K562 treated with DMSO at 1 percent for 48 hours (cell line): ENCODE data around the gene DMKN. TPM values are rescaled to one million over a fixed set of nuclear protein-coding genes. Genes with fewer than 3 reads are reported as not detected.

Experiments
- total RNA-seq: library from RNA; unstranded; fragments of 300-600 nt; gene quantifications from 2 replicates; pipeline ENCODE4 v1.2.3, GENCODE V29; 2022; ENCODE audit warnings: low replicate concordance; ENCODE audit errors: extremely low read depth

The DMKN gene, protein sequence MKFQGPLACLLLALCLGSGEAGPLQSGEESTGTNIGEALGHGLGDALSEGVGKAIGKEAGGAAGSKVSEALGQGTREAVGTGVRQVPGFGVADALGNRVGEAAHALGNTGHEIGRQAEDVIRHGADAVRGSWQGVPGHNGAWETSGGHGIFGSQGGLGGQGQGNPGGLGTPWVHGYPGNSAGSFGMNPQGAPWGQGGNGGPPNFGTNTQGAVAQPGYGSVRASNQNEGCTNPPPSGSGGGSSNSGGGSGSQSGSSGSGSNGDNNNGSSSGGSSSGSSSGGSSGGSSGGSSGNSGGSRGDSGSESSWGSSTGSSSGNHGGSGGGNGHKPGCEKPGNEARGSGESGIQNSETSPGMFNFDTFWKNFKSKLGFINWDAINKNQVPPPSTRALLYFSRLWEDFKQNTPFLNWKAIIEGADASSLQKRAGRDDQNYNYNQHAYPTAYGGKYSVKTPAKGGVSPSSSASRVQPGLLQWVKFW
- not detected in 2 replicates for total RNA-seq

DNA sequence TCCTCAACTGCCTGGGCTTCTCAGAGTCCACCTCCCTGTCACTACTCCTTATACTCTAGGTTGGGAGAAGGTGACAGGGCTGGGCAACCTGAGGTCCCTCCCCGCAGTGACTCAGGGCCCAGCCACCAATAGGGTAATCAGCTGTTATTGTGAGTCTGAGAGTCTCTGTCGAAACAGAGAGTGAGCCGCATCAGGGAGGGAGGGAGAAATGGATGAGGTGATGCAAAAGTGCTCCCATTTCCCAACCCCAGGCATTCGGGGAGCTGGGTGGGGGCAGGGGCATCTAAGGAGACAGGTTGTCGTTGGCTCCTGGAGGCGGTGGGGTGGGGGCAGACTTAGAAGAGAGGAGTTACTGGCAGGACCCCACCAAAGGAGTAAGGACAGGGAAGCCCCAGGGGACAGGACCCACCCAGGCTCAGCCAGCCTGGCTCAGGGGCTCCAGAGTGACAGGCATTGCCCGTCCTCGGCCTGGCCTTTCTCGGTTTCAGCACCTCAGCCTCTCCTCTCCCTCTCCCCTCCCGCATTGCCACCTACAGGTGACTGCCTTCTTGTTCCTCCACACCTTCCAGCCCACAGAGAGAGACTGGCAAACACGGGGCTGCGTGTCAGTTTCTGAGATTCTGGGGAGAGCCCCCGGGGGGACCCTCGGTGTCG lies at the start of gene DMKN:
DMKN (minus strand) TSS at position 22 of the 654 bp plus-strand sequence. CDS start 174 bp downstream, outside the sequence.

DNA sequence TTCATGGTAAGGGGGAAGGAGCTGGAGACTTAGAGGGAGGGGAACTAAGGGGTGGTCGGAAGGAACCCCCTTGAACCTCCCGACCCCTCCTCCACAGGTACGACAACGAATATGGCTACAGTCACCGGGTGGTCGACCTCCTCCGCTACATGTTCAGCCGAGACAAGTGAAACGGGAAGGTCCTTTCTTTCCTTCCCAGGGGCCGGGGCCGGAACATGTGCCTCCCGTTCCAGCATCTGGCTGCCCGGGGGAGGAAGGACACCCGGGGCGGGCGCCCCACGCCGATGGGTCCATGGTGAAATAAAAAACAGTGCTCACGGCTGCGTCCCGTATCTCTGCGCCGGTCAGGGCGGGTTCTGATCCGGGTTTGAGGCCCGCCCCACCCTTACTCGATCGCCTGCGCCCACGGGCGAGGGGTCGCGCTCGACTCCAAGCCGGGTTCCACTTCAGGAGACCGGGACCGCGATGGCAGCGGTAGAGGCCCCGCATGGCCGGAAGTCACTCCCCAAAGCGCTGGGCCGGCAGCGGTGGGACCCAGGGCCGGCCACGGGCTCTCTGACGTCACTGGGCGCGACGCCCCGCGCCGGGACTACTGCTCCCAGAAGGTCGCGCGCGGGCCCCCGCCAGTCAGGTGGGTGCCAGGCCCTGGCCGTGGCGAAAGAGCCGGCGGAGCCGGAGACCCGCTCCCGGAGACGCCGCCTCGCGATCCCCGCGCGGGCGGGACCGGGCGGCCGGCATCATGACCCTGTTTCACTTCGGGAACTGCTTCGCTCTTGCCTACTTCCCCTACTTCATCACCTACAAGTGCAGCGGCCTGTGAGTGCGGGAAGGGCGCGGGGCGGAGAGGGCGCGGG lies 31.8 kb upstream of the DMKN start, which contains the start of gene TMEM147:
TMEM147 (plus strand) TSS at position 626 of the 854 bp plus-strand sequence; CDS start at position 740, 114 bp downstream.

DNA sequence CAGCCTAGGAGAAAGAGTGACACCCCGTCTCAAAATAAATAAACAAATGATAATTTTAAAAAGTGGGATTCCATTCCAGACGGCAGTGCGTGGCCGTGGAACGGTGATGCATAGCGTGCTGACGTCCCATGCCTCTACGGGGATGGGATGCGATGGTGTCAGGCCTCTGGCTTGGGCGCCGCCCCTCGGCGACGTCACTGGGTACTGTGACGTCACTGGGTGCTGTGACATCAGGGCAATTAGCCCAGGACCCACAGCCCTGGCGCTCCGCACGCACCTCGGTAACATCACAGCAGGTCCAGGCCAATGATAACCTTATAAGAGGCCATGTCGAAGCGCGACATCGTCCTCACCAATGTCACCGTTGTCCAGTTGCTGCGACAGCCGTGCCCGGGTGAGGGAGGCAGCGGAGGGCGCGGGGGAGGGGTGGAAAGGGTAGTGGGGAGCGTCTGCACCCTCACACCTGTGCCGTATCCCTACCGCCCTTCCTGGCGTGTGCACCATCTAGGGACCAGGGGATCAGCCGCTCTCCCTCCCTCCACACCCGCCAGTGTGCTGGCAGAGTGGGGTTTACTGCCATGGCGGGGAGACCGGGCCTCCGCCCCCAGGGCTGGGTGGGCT lies 19.9 kb upstream of the DMKN start, which contains the start of gene GAPDHS:
GAPDHS (plus strand) TSS at position 256 of the 621 bp plus-strand sequence; CDS start at position 328, 72 bp downstream.

DNA sequence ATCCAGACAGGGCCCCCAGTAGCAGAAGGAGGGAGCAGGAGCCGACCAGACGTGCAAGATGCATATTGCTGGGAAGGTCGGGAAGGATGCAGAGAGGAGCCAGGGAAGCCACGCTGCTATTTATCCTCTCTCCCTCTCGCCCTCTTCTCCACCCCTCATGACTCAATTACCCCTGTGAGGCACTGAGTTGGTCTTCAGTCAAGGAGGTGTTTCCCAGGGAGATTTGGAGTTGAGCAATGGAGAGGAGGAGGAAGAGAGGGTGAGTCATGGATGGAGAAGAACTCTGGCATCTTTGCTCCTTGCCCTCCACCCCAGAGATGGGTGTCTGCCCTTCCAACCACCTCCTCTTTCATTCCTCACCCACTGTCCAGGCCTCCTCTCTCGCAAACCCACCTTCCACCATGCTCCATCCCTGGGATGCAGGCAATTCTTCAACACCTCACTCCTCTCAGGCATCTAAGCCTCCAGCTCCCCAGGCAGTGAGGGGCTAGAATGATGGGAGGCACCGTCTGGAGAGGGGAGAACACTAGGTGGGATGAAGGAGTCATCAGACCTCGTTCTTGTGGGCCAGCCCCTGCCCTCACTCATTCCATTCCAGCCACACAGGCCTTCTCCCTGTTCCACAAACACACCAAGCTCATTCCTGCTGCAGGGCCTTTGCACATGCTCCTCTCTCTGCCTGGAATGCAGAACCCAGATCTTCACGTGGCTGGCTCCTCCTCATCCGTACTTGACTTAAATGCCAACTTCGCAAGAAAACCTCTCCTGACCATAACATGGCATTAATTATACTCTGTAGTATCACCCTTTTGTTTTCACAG lies 15.0 kb upstream of the DMKN start, which contains the start of gene SBSN:
SBSN (minus strand) TSS at position 94 of the 821 bp plus-strand sequence; CDS start at position 64, 30 bp downstream.

DNA sequence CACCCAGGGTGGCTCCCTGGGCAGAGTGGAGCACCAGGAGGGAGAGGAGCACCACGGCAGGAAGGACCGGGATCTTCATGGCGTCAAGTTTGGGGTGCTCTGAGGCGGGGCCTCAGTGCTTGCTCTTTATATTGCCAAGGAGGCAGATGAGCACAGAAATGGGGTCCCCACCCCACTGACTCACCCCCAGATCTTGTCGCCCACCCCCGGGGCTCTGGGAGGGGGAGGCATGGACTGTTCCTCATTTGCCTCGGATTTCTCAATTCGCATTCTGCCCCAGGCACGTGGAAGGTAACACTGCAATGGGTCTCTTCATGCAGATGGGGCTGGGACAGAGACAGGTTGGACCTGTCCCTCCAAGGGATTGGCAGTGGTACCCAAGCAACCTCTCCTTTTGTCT lies 23.1 kb downstream of the DMKN start, which contains the start of gene KRTDAP:
KRTDAP (minus strand) TSS at position 101 of the 400 bp plus-strand sequence; CDS start at position 79, 22 bp downstream.

DNA sequence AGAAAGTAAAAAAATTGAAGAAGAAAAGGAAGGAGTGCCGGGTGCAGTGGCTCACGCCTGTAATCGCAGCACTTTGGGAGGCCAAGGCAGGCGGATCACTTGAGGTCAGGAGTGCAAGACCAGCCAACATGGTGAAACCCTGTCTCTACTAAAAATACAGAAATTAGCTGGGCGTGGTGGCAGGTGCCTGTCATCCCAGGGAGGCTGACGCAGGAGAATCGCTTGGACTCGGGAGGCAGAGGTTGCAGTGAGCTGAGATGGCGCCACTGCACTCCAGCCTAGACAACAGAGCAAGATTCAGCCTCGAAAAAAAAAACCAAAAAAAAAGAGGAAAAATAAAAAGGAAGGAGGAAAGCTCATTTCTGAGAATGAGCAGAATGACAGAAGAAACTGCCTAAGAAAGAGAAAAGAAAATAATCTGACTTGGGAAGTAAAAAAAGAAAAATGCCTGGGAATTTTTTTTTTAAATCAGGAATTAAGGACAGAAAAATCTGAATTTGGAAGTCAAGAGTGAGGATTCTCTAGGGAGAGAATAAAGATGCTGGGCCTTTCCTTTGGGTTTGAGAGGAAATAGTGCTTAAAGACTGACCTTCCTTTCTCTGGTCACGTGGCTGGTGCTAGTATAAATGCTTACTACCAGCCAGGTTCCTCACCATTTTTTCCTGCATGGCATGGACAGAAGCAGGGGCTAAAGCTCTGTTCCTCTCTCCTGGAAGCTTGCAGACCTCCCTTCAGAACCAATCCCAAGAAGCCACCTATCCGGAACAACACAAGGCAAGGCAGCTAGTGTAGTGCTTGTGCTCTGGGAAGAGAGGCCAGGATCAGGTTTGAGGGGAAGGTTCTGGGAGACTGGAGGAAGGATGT lies 65.6 kb downstream of the DMKN start, which contains the start of gene FFAR2:
FFAR2 (plus strand) TSS at position 652 of the 864 bp plus-strand sequence. CDS start 1,458 bp downstream, outside the sequence.

Other genes with a start within 250 kb of the DMKN start
- gene USF2, start 244.7 kb downstream of the DMKN start, total RNA-seq, result not detected in 2 replicates
- not detected in 2 replicates for gene HAMP, start 231.1 kb downstream of the DMKN start, total RNA-seq
- not detected in 2 replicates for gene MAG, start 221.5 kb downstream of the DMKN start, total RNA-seq
- gene CD22, start 184.5 kb downstream of the DMKN start, total RNA-seq, result not detected in 2 replicates
- gene FFAR1, start 165.7 kb downstream of the DMKN start, total RNA-seq, result not detected in 2 replicates
- not detected in 2 replicates for gene FFAR3, start 155.2 kb downstream of the DMKN start, total RNA-seq
- not detected in 2 replicates for gene GPR42, start 142.6 kb downstream of the DMKN start, total RNA-seq
- not detected in 2 replicates for gene FFAR2, start 65.4 kb downstream of the DMKN start, total RNA-seq
- gene KRTDAP, start 23.2 kb downstream of the DMKN start, total RNA-seq, result not detected in 2 replicates
- not detected in 2 replicates for gene SBSN, start 14.7 kb upstream of the DMKN start, total RNA-seq
- gene GAPDHS, start 19.8 kb upstream of the DMKN start, total RNA-seq, result not detected in 2 replicates
- gene TMEM147, start 32.0 kb upstream of the DMKN start, total RNA-seq, result not detected in 2 replicates
- not detected in 2 replicates for gene ATP4A, start 50.0 kb upstream of the DMKN start, total RNA-seq
- not detected in 2 replicates for gene PMIS2, start 72.5 kb upstream of the DMKN start, total RNA-seq
- not detected in 2 replicates for gene HAUS5, start 99.1 kb upstream of the DMKN start, total RNA-seq
- not detected in 2 replicates for gene RBM42, start 115.4 kb upstream of the DMKN start, total RNA-seq
- not detected in 2 replicates for gene ETV2, start 128.1 kb upstream of the DMKN start, total RNA-seq
- not detected in 2 replicates for gene COX6B1, start 134.7 kb upstream of the DMKN start, total RNA-seq
- not detected in 2 replicates for gene UPK1A, start 152.9 kb upstream of the DMKN start, total RNA-seq
- not detected in 2 replicates for gene ZBTB32, start 190.9 kb upstream of the DMKN start, total RNA-seq
- 67.8 TPM in 1 of 2 replicates, not detected in the other for gene KMT2B, start 204.4 kb upstream of the DMKN start, total RNA-seq
- not detected in 2 replicates for gene IGFLR1, start 228.8 kb upstream of the DMKN start, total RNA-seq
- gene U2AF1L4, start 231.8 kb upstream of the DMKN start, total RNA-seq, result not detected in 2 replicates
- not detected in 2 replicates for gene PSENEN, start 232.0 kb upstream of the DMKN start, total RNA-seq
- gene LIN37, start 234.9 kb upstream of the DMKN start, total RNA-seq, result not detected in 2 replicates
- not detected in 2 replicates for gene HSPB6, start 243.4 kb upstream of the DMKN start, total RNA-seq
- gene PROSER3, start 244.5 kb upstream of the DMKN start, total RNA-seq, result not detected in 2 replicates